ENCODE measurements around the gene TEF. TPM values are rescaled to one million over a fixed set of nuclear protein-coding genes. Genes with fewer than 3 reads are reported as not detected.

The TEF gene, protein sequence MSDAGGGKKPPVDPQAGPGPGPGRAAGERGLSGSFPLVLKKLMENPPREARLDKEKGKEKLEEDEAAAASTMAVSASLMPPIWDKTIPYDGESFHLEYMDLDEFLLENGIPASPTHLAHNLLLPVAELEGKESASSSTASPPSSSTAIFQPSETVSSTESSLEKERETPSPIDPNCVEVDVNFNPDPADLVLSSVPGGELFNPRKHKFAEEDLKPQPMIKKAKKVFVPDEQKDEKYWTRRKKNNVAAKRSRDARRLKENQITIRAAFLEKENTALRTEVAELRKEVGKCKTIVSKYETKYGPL
- 25.1 TPM for total RNA-seq

DNA sequence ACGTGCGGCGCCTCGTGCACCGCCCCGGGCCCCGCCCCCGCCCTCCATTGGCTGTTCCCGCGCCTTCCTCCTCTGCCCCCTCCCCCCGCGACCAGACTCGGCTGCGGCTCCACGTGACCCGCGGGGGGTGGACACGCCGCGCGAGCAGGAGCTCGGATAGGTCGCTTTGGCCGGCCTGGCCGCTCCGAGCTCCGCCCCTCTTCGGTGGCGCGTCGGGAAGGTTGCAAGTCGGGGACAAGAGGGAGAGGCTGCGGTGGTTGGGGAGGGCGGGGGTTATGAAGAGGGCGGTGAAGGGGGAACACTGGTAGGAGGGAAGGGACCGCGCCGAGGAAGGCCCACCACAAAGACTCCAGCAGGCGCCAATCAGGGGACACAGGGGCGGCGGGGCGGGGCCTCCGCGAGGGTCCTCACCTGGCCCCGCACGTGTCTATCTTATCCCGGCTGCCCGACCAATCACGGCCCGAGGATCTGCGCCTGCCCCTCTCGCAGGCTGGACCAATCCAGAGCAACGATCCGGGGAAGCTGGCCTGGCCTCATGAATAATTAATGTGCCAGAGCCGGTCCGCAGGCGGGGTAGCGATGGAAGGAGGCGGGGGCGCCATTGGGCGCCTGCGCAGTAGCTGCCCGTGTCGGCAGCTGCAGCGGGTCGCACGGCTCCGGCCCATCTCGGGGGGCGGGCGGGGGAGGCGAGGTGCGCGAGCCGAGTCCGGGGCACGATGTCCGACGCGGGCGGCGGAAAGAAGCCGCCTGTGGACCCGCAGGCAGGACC lies at the start of gene TEF:
Gene TEF (plus strand): TSS at position 614 of the 769 bp plus-strand sequence. CDS start 103 bp downstream, at position 717.

DNA sequence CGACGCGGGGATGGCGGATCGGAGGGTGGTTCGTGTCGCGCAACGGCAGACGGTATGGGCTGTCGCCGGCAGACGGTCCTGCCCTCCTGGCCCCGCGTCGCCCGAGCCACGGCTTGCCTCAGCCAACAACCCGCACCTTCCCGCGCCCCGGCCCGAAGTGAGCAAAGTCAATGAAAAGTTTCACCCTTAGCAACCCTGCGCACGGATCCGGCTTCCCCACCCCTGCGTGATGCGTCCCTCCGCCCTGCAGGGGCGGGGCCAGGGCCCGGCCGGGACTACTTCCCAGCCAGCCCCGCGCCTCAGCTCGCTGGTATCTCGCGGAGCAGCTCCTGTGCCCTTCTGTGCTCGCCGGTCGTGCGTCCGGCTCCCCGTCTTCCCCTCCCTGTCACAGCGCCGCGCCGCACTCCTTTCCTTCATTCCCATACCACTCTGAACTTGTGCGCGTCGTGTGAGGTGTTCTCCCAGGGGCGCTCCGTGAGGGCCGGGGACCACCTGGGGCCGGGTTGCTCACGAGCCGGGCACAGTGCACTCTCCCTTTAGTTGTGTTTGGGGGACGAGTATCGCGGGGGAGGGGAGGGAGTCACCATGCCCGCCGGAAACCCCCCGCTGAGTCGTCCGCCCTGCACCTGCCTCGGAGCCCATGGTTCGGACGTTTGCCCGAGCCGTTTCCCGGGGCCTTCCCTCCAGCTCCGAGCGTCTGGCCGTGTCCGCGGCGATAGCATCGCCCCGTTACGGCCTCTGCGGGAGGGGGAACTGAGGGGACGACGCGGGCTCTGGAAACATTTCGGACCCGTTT lies 65.1 kb downstream of the TEF start, which contains the start of gene TOB2:
Gene TOB2 (minus strand): TSS at position 163 of the 796 bp plus-strand sequence. CDS start 9,456 bp downstream, outside the sequence.

Other genes with a start within 250 kb of the TEF start
- 28.2 TPM for gene L3MBTL2, start 176.6 kb upstream of the TEF start, total RNA-seq
- 6.0 TPM for gene CHADL, start 141.0 kb upstream of the TEF start, total RNA-seq
- 35.0 TPM for gene RANGAP1, start 95.8 kb upstream of the TEF start, total RNA-seq
- 56.4 TPM for gene ZC3H7B, start 80.4 kb upstream of the TEF start, total RNA-seq
- gene TOB2, start 64.9 kb downstream of the TEF start, total RNA-seq = 53.4 TPM
- gene PHF5A, start 86.8 kb downstream of the TEF start, total RNA-seq = 37.9 TPM
- gene ACO2, start 87.2 kb downstream of the TEF start, total RNA-seq = 88.2 TPM
- gene POLR3H, start 162.5 kb downstream of the TEF start, total RNA-seq = 22.3 TPM
- 4.8 TPM for gene CSDC2, start 179.1 kb downstream of the TEF start, total RNA-seq
- gene PMM1, start 207.9 kb downstream of the TEF start, total RNA-seq = 18.6 TPM
- 18.5 TPM for gene DESI1, start 239.1 kb downstream of the TEF start, total RNA-seq
- 246 TPM for gene XRCC6, start 239.4 kb downstream of the TEF start, total RNA-seq

All from camera-type eye (tissue), 1 donor.